ENCODE results near the gene DCP1B.

DNA sequence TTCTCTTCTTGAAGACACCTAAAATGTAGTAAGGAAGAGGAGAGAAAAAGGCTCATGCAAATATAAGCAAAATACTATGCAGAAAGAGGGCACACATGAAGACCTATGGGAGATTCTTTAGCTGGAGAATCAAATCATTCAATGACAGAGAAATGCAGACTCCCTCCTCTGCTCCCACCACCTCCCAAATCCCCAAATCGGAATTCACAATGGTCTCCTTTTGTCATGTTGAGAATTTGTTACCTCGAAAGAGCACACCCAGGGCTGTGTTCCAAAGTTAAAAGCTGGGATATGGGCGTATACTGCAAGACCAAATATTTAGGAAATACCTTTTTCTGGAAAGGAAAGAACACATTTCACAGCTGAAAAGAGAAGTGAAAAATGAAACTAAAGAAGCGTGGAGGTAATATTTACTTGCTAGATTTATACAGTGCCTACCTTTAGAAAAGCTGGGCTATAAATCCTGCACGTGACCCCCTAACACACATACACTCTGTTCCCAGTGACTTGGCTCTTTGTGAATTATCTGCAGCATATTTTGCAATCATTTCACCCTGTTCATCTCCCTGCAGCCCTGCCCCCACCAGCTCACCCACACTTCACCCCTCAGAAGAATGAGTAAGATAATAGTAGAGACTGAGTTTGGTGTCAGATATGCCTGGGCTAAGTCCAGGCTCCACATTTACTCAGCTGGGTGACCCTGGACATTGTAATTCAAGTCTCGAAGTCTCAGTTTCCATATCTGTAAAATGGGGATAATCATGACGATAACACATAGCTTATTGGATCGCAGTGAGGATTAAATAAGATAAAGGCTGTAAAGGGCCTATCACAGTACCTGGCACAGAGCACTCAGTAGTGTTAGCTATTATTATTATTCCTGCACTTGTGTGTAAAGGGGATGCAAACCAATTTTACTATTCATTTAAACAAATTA, 45.6 kb upstream of the DCP1B start:
- no peak for TF ChIP-seq CHD2 (IDR thresholded peaks at IDR 0.05; ENCODE audit: low read length, partially characterized antibody)
- no peak for TF ChIP-seq HOXB5 (CRISPR knock-in tag; IDR thresholded peaks at IDR 0.05)
- TF ChIP-seq, protein P1, sequence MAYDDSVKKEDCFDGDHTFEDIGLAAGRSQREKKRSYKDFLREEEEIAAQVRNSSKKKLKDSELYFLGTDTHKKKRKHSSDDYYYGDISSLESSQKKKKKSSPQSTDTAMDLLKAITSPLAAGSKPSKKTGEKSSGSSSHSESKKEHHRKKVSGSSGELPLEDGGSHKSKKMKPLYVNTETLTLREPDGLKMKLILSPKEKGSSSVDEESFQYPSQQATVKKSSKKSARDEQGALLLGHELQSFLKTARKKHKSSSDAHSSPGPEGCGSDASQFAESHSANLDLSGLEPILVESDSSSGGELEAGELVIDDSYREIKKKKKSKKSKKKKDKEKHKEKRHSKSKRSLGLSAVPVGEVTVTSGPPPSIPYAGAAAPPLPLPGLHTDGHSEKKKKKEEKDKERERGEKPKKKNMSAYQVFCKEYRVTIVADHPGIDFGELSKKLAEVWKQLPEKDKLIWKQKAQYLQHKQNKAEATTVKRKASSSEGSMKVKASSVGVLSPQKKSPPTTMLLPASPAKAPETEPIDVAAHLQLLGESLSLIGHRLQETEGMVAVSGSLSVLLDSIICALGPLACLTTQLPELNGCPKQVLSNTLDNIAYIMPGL (CRISPR knock-in tag; IDR thresholded peaks at IDR 0.05; ENCODE audit: borderline replicate concordance), result no peak
- TF ChIP-seq, protein P2, sequence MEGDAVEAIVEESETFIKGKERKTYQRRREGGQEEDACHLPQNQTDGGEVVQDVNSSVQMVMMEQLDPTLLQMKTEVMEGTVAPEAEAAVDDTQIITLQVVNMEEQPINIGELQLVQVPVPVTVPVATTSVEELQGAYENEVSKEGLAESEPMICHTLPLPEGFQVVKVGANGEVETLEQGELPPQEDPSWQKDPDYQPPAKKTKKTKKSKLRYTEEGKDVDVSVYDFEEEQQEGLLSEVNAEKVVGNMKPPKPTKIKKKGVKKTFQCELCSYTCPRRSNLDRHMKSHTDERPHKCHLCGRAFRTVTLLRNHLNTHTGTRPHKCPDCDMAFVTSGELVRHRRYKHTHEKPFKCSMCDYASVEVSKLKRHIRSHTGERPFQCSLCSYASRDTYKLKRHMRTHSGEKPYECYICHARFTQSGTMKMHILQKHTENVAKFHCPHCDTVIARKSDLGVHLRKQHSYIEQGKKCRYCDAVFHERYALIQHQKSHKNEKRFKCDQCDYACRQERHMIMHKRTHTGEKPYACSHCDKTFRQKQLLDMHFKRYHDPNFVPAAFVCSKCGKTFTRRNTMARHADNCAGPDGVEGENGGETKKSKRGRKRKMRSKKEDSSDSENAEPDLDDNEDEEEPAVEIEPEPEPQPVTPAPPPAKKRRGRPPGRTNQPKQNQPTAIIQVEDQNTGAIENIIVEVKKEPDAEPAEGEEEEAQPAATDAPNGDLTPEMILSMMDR (IDR thresholded peaks at IDR 0.05), result no peak
